Trophoblast cell (in vitro differentiated cells and primary cell): Measurements from ENCODE around the gene TRPV5.

ENCODE experiments used
- DNase-seq, 2 donors: peaks; one replicate each; pipeline ENCODE4 v3.0.0-alpha.2; 2016
- H2AFZ ChIP-seq: 2 replicates; pipeline ENCODE4 v1.6.1; 2013; ENCODE audit warnings: low read length, moderate library complexity, mild to moderate bottlenecking; ENCODE audit not compliant: insufficient read depth, poor library complexity
- H2AK5ac ChIP-seq: 2 replicates; pipeline ENCODE4 v1.6.1; 2013; ENCODE audit warnings: mild to moderate bottlenecking, low read length
- H2BK120ac ChIP-seq: 2 replicates; pipeline ENCODE4 v1.6.1; 2013; ENCODE audit warnings: low read length, mild to moderate bottlenecking, moderate library complexity; ENCODE audit not compliant: insufficient read depth, poor library complexity
- H2BK12ac ChIP-seq: 2 replicates; pipeline ENCODE4 v1.6.1; 2013; ENCODE audit warnings: mild to moderate bottlenecking, low read length, moderate library complexity
- H2BK5ac ChIP-seq: 2 replicates; pipeline ENCODE4 v1.6.1; 2013; ENCODE audit warnings: low read length, low read depth, moderate library complexity, mild to moderate bottlenecking; ENCODE audit not compliant: poor library complexity
- H3K14ac ChIP-seq: 2 replicates; pipeline ENCODE4 v1.6.1; 2013; ENCODE audit warnings: mild to moderate bottlenecking, low read length
- H3K18ac ChIP-seq: 2 replicates; pipeline ENCODE4 v1.6.1; 2013; ENCODE audit warnings: mild to moderate bottlenecking, low read length
- H3K23ac ChIP-seq: 2 replicates; pipeline ENCODE4 v1.6.1; 2013; ENCODE audit warnings: low read length
- H3K27ac ChIP-seq: 2 replicates; pipeline ENCODE4 v1.5.1; 2013; ENCODE audit warnings: low read depth, mild to moderate bottlenecking, inconsistent platforms, low read length, moderate library complexity
- H3K27me3 ChIP-seq: 2 replicates; pipeline ENCODE4 v1.6.1; 2013; ENCODE audit warnings: inconsistent platforms, mild to moderate bottlenecking, low read length, moderate library complexity; ENCODE audit not compliant: insufficient read depth
- H3K36me3 ChIP-seq, 2 experiments: 1 replicate in 1 of 2; 2 replicates in 1 of 2; pipeline ENCODE4 v1.6.1; 2013; ENCODE audit warnings: low read length in 2 of 2, mild to moderate bottlenecking in 2 of 2, moderate library complexity in 1 of 2; ENCODE audit not compliant: insufficient read depth in 2 of 2, control insufficient read depth in 1 of 2
- H3K4ac ChIP-seq: 2 replicates; pipeline ENCODE4 v1.6.1; 2013; ENCODE audit warnings: low read depth, mild to moderate bottlenecking, low read length, moderate library complexity
- H3K4me1 ChIP-seq, 2 experiments: 1 replicate in 1 of 2; 2 replicates in 1 of 2; pipeline ENCODE4 v1.6.1; 2013; ENCODE audit warnings: low read length in 2 of 2, mild to moderate bottlenecking in 2 of 2, moderate library complexity in 1 of 2; ENCODE audit not compliant: insufficient read depth in 2 of 2, control insufficient read depth in 1 of 2
- H3K4me2 ChIP-seq: 2 replicates; pipeline ENCODE4 v1.6.1; 2013; ENCODE audit warnings: inconsistent platforms, mild to moderate bottlenecking, low read length, moderate library complexity
- H3K4me3 ChIP-seq: 2 replicates; pipeline ENCODE4 v1.5.1; 2013; ENCODE audit warnings: mild to moderate bottlenecking, low read depth, low read length, inconsistent platforms
- H3K79me1 ChIP-seq: one replicate; pipeline ENCODE4 v1.6.1; 2013; ENCODE audit warnings: low read length
- H3K79me2 ChIP-seq: 2 replicates; pipeline ENCODE4 v1.6.1; 2013; ENCODE audit warnings: low read length, mild to moderate bottlenecking; ENCODE audit not compliant: control insufficient read depth, insufficient read depth, poor library complexity
- H3K9ac ChIP-seq: 2 replicates; pipeline ENCODE4 v1.6.1; 2013; ENCODE audit warnings: mild to moderate bottlenecking, low read length
- H3K9me3 ChIP-seq: 2 replicates; pipeline ENCODE4 v1.6.1; 2013; ENCODE audit warnings: low read depth, mild to moderate bottlenecking, control low read depth, inconsistent platforms, low read length; ENCODE audit not compliant: insufficient read depth
- H4K12ac ChIP-seq: 2 replicates; pipeline ENCODE4 v1.6.1; 2013; ENCODE audit warnings: low read depth, mild to moderate bottlenecking, low read length, moderate library complexity
- H4K8ac ChIP-seq: 2 replicates; pipeline ENCODE4 v1.6.1; 2013; ENCODE audit warnings: low read depth, mild to moderate bottlenecking, low read length, moderate library complexity
- H4K91ac ChIP-seq: one replicate; pipeline ENCODE4 v1.6.1; 2013; ENCODE audit warnings: low read depth, mild to moderate bottlenecking, low read length, moderate library complexity
- WGBS: extraction: QIAGEN DNeasy Blood & Tissue Kit; methylation state at CpG from one replicate; pipeline ENCODE4 v1.1.7; 2013; ENCODE audit warnings: missing lambda C conversion rate; ENCODE audit not compliant: insufficient read length, insufficient coverage; ENCODE audit errors: extremely low coverage; 5-methylcytosine and 5-hydroxymethylcytosine counted together

The TRPV5 gene

DNA sequence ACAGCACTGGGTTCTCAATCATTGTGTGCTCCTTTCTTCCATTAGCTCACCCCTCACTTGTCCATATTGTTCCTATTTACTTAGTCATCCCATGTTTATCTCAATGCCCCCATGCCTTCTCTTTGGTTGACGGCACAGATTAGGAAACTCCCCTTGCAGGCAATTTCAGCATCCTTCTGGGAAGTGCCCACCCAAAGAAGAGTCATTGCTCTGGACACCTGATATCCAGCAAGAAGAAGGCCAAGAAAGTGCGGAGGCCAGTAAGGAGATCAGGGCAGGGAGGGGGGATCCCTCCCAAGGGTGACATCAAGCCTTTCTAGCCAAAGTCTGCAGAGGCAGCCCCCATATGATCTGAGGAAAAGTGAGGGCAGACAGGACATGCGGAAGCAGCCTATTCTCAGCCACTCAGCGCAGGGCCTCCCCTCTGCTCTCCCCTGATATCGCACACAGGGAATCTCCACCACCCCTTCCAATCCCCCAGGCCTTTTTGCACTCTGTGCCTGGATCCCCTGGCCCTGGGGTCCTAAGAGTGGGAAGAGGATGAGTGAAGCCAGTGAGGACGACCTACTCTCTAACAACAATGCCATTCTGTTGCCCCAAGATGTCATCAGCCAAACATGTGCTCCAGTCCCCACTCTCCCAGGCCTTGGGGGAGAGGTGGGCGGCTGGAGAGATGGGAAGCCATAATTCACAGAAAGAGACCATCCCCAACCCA lies 49.8 kb downstream of the TRPV5 start:
- Histone ChIP-seq H3K4me2 (no peak overlapping the region), H3K27me3 (no peaks in the 10 kb centered on the region), H3K36me3 (no peaks in the 10 kb centered on the region), H3K4ac (no peak overlapping the region), H3K4me1 (peaks cover 24 to 25% of the 10 kb centered on the region in 2 experiments), H3K9me3 (peaks cover 2% of the 10 kb centered on the region), H2BK120ac (peak overlapping the region; percentile 2), H2BK12ac (no peak overlapping the region), H3K18ac (peak overlapping the region; percentile 7), H3K79me2 (no peaks in the 10 kb centered on the region), H3K79me1 (peaks cover 2% of the 10 kb centered on the region), H2BK5ac (no peak overlapping the region), H3K9ac (no peak overlapping the region), H4K12ac (no peak overlapping the region), H3K14ac (no peak overlapping the region), H4K91ac (no peak overlapping the region), H3K23ac (no peak overlapping the region), H3K4me3 (no peak overlapping the region), H3K27ac (no peak overlapping the region), H4K8ac (no peak overlapping the region), H2AFZ (no peak overlapping the region), H2AK5ac (no peak overlapping the region)
- peak; percentile 59 to 64 for DNase-seq
- WGBS = no CpG with 5 or more reads among the region's 7 CpGs

DNA sequence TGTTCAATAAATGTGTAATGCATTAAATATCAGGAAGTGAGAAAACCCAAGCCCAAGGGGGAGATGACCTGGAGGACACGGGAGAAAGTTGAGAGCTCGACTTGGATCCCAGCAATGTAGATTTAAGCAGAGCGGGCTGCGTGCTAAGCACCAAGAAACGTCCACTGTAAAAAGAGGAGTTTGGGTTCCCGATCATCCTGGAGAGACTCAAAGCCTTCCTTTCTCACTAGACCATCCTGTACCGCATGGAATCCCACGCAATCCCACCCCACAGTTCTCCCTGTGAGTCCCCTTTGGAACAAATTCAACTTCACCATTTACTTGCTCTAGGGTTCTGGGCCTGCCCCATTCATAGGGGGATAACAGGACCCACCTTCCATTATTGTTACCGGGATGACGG lies 50.4 kb downstream of the TRPV5 start:
- Histone ChIP-seq H3K36me3 (no peaks in the 10 kb centered on the region), H3K4ac (no peak overlapping the region), H3K18ac (no peak overlapping the region), H3K9ac (no peak overlapping the region), H3K4me1 (peaks cover 22% of the 10 kb centered on the region in 2 experiments), H2BK120ac (no peak overlapping the region), H2AFZ (no peak overlapping the region), H3K4me2 (no peak overlapping the region), H2AK5ac (no peak overlapping the region), H2BK5ac (no peak overlapping the region), H3K9me3 (peaks cover 2% of the 10 kb centered on the region), H4K8ac (no peak overlapping the region), H3K79me2 (no peaks in the 10 kb centered on the region), H3K79me1 (peaks cover 2% of the 10 kb centered on the region), H3K14ac (no peak overlapping the region), H3K27ac (no peak overlapping the region), H2BK12ac (no peak overlapping the region), H4K91ac (no peak overlapping the region), H3K23ac (no peak overlapping the region), H4K12ac (no peak overlapping the region), H3K4me3 (no peak overlapping the region), H3K27me3 (no peaks in the 10 kb centered on the region)
- no CpG with 5 or more reads among the region's 10 CpGs for WGBS
- no peak for DNase-seq

DNA sequence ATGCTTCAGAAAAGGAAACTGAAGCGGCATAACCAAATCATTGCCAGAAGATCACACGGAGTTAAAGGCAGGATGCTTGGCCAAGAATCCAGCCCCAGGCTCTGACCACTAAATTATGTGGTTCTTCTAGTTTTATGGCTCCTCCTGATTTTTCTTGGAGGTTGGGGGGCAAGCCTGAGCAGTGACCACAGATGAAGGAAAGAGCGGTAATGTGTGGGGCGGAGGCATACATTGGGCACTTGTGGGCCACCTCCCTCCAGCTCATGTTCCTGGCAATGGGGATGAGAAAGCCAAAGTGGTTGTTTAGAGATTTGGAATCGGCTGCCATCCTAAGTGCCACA lies 51.2 kb downstream of the TRPV5 start:
- no CpG with 5 or more reads among the region's 5 CpGs for WGBS
- no peak overlapping the region for H3K9ac ChIP-seq
- H2BK120ac ChIP-seq = no peak overlapping the region
- H2AFZ ChIP-seq = no peak overlapping the region
- no peaks in the 10 kb centered on the region for H3K27me3 ChIP-seq
- H3K27ac ChIP-seq = no peak overlapping the region
- no peak overlapping the region for H2BK5ac ChIP-seq
- no peak overlapping the region for H3K4me2 ChIP-seq
- H3K4me3 ChIP-seq = no peak overlapping the region
- no peak overlapping the region for H3K18ac ChIP-seq
- H4K12ac ChIP-seq = no peak overlapping the region
- H3K79me1 ChIP-seq = peaks cover 2% of the 10 kb centered on the region
- H4K8ac ChIP-seq = no peak overlapping the region
- H2BK12ac ChIP-seq = no peak overlapping the region
- H3K9me3 ChIP-seq = no peaks in the 10 kb centered on the region
- no peak overlapping the region for H3K4ac ChIP-seq
- H3K23ac ChIP-seq = no peak overlapping the region
- no peak overlapping the region for H3K14ac ChIP-seq
- peaks cover 22% of the 10 kb centered on the region in 2 experiments for H3K4me1 ChIP-seq
- no peaks in the 10 kb centered on the region for H3K79me2 ChIP-seq
- no peaks in the 10 kb centered on the region for H3K36me3 ChIP-seq
- H4K91ac ChIP-seq = no peak overlapping the region
- DNase-seq = peak; percentile 36 to 48
- H2AK5ac ChIP-seq = no peak overlapping the region

GRCh38 chr7:142881586-142882337 lies 51.8 kb downstream of the TRPV5 start:
- Histone ChIP-seq H2BK5ac (no peak overlapping the region), H3K9me3 (no peaks in the 10 kb centered on the region), H3K4me1 (peaks cover 22% of the 10 kb centered on the region in 2 experiments), H4K8ac (no peak overlapping the region), H2BK120ac (no peak overlapping the region), H3K14ac (no peak overlapping the region), H3K79me1 (peaks cover 2% of the 10 kb centered on the region), H4K12ac (no peak overlapping the region), H3K4me2 (no peak overlapping the region), H2AK5ac (no peak overlapping the region), H3K79me2 (no peaks in the 10 kb centered on the region), H3K18ac (no peak overlapping the region), H3K36me3 (no peaks in the 10 kb centered on the region), H3K4ac (no peak overlapping the region), H3K27ac (no peak overlapping the region), H3K4me3 (no peak overlapping the region), H3K9ac (no peak overlapping the region), H3K27me3 (no peaks in the 10 kb centered on the region), H3K23ac (no peak overlapping the region), H2BK12ac (no peak overlapping the region), H2AFZ (no peak overlapping the region), H4K91ac (no peak overlapping the region)
- DNase-seq = peak in 1 of 2 donors; percentile 27
- no CpG with 5 or more reads among the region's 9 CpGs for WGBS
